HUES6 (cell line): Measurements from ENCODE around the gene WNT2B.
A peak's percentile ranks its signal among the peaks of the same experiment; 100 is the strongest.
"Not testable (repeated sequence)": the region's sequence is repeated elsewhere in the genome, so short reads cannot be mapped to it uniquely, and the experiment has no call there.

Experiments
- H3K27ac ChIP-seq: 2 replicates; pipeline ENCODE4 v1.7.0; 2013; ENCODE audit warnings: low read depth, mild to moderate bottlenecking, low read length, inconsistent platforms
- H3K27me3 ChIP-seq: 2 replicates; pipeline ENCODE4 v1.6.1; 2013; ENCODE audit warnings: low read length; ENCODE audit not compliant: control insufficient read depth, insufficient read depth
- H3K36me3 ChIP-seq: 2 replicates; pipeline ENCODE4 v1.6.1; 2013; ENCODE audit warnings: low read length; ENCODE audit not compliant: control insufficient read depth, insufficient read depth
- H3K4me1 ChIP-seq: 2 replicates; pipeline ENCODE4 v1.6.1; 2013; ENCODE audit warnings: low read length; ENCODE audit not compliant: control insufficient read depth, insufficient read depth
- H3K4me3 ChIP-seq: 2 replicates; pipeline ENCODE4 v1.5.1; 2013; ENCODE audit warnings: low read depth, low read length
- H3K9ac ChIP-seq: one replicate; pipeline ENCODE4 v1.6.1; 2013; ENCODE audit warnings: mild to moderate bottlenecking, low read length
- H3K9me3 ChIP-seq: 2 replicates; pipeline ENCODE4 v1.6.1; 2013; ENCODE audit warnings: low read depth, low read length; ENCODE audit not compliant: control insufficient read depth, insufficient read depth

WNT2B gene

GRCh38 chr1:112508278-112509004 is at the start of gene WNT2B:
WNT2B (plus strand) TSS chr1:112508965; CDS start chr1:112509263, 298 bp downstream.
- peaks cover 11% of the 10 kb centered on the region for H3K4me1 ChIP-seq
- H3K9me3 ChIP-seq: no peaks in the 10 kb centered on the region
- no peak within 1 kb of the TSS for H3K27ac ChIP-seq
- peak within 1 kb of the TSS; percentile 96 for H3K4me3 ChIP-seq
- H3K36me3 ChIP-seq: no peaks in the 10 kb centered on the region
- H3K9ac ChIP-seq: no peak within 1 kb of the TSS
- H3K27me3 ChIP-seq: peaks cover 98% of the 10 kb centered on the region

- no peak overlapping the region for H3K27ac ChIP-seq
- peaks cover 35% of the 10 kb centered on the region for H3K36me3 ChIP-seq
These were observed 48.1 kb upstream of the WNT2B start for GRCh38 chr1:112460615-112461014.

GRCh38 chr1:112461200-112461871 is 47.4 kb upstream of the WNT2B start:
- H3K27ac ChIP-seq: no peak overlapping the region
- H3K9me3 ChIP-seq: no peaks in the 10 kb centered on the region
- peaks cover 38% of the 10 kb centered on the region for H3K4me1 ChIP-seq
- H3K36me3 ChIP-seq: peaks cover 28% of the 10 kb centered on the region
- no peak overlapping the region for H3K4me3 ChIP-seq
- H3K27me3 ChIP-seq: peaks cover 7% of the 10 kb centered on the region; the same call in 1 of the 2 replicates
- no peak overlapping the region for H3K9ac ChIP-seq

More at GRCh38 chr1:112460615-112461014, 48.1 kb upstream of the WNT2B start:
- peaks cover 4% of the 10 kb centered on the region; the same call in 1 of the 2 replicates for H3K27me3 ChIP-seq
- no peak overlapping the region for H3K9ac ChIP-seq
- peaks cover 33% of the 10 kb centered on the region for H3K4me1 ChIP-seq
- no peaks in the 10 kb centered on the region for H3K9me3 ChIP-seq
- no peak overlapping the region for H3K4me3 ChIP-seq

GRCh38 chr1:112462953-112463279 is 45.8 kb upstream of the WNT2B start:
- H3K27me3 ChIP-seq: peaks cover 11% of the 10 kb centered on the region
- peaks cover 12% of the 10 kb centered on the region for H3K36me3 ChIP-seq
- H3K9me3 ChIP-seq: no peaks in the 10 kb centered on the region
- no peak overlapping the region for H3K9ac ChIP-seq
- H3K4me3 ChIP-seq: no peak overlapping the region
- no peak overlapping the region for H3K27ac ChIP-seq
- peaks cover 40% of the 10 kb centered on the region for H3K4me1 ChIP-seq

- Histone ChIP-seq H3K9ac (no peak overlapping the region), H3K9me3 (no peaks in the 10 kb centered on the region), H3K27me3 (peaks cover 11% of the 10 kb centered on the region), H3K36me3 (no peaks in the 10 kb centered on the region), H3K4me3 (no peak overlapping the region), H3K27ac (no peak overlapping the region), H3K4me1 (peaks cover 40% of the 10 kb centered on the region)
These were observed 44.3 kb upstream of the WNT2B start for GRCh38 chr1:112464501-112464900.

- peaks cover 11% of the 10 kb centered on the region for H3K27me3 ChIP-seq
- no peaks in the 10 kb centered on the region for H3K9me3 ChIP-seq
- H3K4me1 ChIP-seq: peaks cover 40% of the 10 kb centered on the region
- H3K36me3 ChIP-seq: no peaks in the 10 kb centered on the region
- no peak overlapping the region for H3K9ac ChIP-seq
- H3K27ac ChIP-seq: no peak overlapping the region
- H3K4me3 ChIP-seq: no peak overlapping the region
These were observed 43.6 kb upstream of the WNT2B start for GRCh38 chr1:112465122-112465521.

GRCh38 chr1:112466078-112466660 is 42.6 kb upstream of the WNT2B start:
- H3K9ac ChIP-seq: peak overlapping the region; percentile 35
- H3K27ac ChIP-seq: no peak overlapping the region
- H3K27me3 ChIP-seq: peaks cover 11% of the 10 kb centered on the region
- peaks cover 34% of the 10 kb centered on the region for H3K4me1 ChIP-seq
- H3K9me3 ChIP-seq: no peaks in the 10 kb centered on the region
- H3K4me3 ChIP-seq: peak overlapping the region; percentile 37
- no peaks in the 10 kb centered on the region for H3K36me3 ChIP-seq

- not testable (repeated sequence) for H3K9ac ChIP-seq, H3K36me3 ChIP-seq, H3K4me3 ChIP-seq, H3K27ac ChIP-seq, H3K9me3 ChIP-seq, H3K4me1 ChIP-seq
- peaks cover 10% of the 10 kb centered on the region for H3K27me3 ChIP-seq
These were observed 38.4 kb upstream of the WNT2B start for GRCh38 chr1:112470324-112470723.

- Histone ChIP-seq H3K27ac (no peak overlapping the region), H3K27me3 (peaks cover 4% of the 10 kb centered on the region), H3K9me3 (0 out of 2 replicates have a peak, but pooled peaks cover 3% of the 10 kb centered on the region), H3K4me3 (no peak overlapping the region), H3K9ac (no peak overlapping the region), H3K4me1 (peaks cover 3% of the 10 kb centered on the region), H3K36me3 (no peaks in the 10 kb centered on the region)
These were observed 37.8 kb upstream of the WNT2B start for GRCh38 chr1:112470966-112471365.

- Histone ChIP-seq H3K4me1 (no peaks in the 10 kb centered on the region), H3K9me3 (peaks cover 7% of the 10 kb centered on the region; the same call in 1 of the 2 replicates), H3K27ac (no peak overlapping the region), H3K9ac (no peak overlapping the region), H3K4me3 (no peak overlapping the region), H3K27me3 (peaks cover 1% of the 10 kb centered on the region; the same call in 1 of the 2 replicates), H3K36me3 (no peaks in the 10 kb centered on the region)
These were observed 36.6 kb upstream of the WNT2B start for GRCh38 chr1:112472142-112472541.

- no peak overlapping the region for H3K4me3 ChIP-seq
- no peak overlapping the region for H3K27ac ChIP-seq
- no peaks in the 10 kb centered on the region for H3K4me1 ChIP-seq
- no peaks in the 10 kb centered on the region for H3K36me3 ChIP-seq
- H3K9me3 ChIP-seq: peaks cover 17% of the 10 kb centered on the region
- no peak overlapping the region for H3K9ac ChIP-seq
- H3K27me3 ChIP-seq: no peaks in the 10 kb centered on the region
These were observed 31.2 kb upstream of the WNT2B start for GRCh38 chr1:112477550-112477949.
